Stimulated activated effector memory CD8-positive, alpha-beta T cell treated with anti-CD3 and anti-CD28 coated beads, Interleukin-12 subunit alpha, Interleukin-12 subunit beta, amount 100 ng/mL, for 72 hours (primary cell): ENCODE results near the gene INO80.
A peak's percentile ranks its signal among the peaks of the same experiment; 100 is the strongest.
"Not testable (repeated sequence)": the region's sequence is repeated elsewhere in the genome, so short reads cannot be mapped to it uniquely, and the experiment has no call there.

Experiments
- ATAC-seq: fragments of 150-1000 bp; cut with Tn5 transposase; 2 replicates; pipeline ENCODE4 v1.10.0; 2021
- DNase-seq, 2 donors: peaks; one replicate each; pipeline ENCODE4 v3.0.0; 2021 to 2022; ENCODE audit warnings: low spot score in 2 of 2
- H3K27ac Mint-ChIP-seq: one replicate; pipeline ENCODE4 v1.8.0; 2022; ENCODE audit warnings: mild to moderate bottlenecking, mixed read lengths
- H3K36me3 Mint-ChIP-seq: one replicate; pipeline ENCODE4 v1.8.0; 2022; ENCODE audit warnings: mild to moderate bottlenecking, mixed read lengths
- H3K4me1 Mint-ChIP-seq: one replicate; pipeline ENCODE4 v1.8.0; 2022; ENCODE audit warnings: mixed read lengths
- H3K4me3 Mint-ChIP-seq: one replicate; pipeline ENCODE4 v1.8.0; 2022; ENCODE audit warnings: mild to moderate bottlenecking, mixed read lengths
- H3K9me3 Mint-ChIP-seq: one replicate; pipeline ENCODE4 v1.8.0; 2022; ENCODE audit warnings: mixed read lengths

The INO80 gene

GRCh38 chr15:41116116-41116961 is at the start of gene INO80:
Gene INO80 (minus strand): TSS chr15:41116280. CDS start chr15:41096310, 19,970 bp downstream.
- peak; percentile 93 to 99 for DNase-seq
- Mint-ChIP-seq H3K4me3 (peak within 1 kb of the TSS; percentile 95), H3K9me3 (no peaks in the 10 kb centered on the region), H3K36me3 (peaks cover 41% of the 10 kb centered on the region), H3K27ac (peak within 1 kb of the TSS; percentile 100), H3K4me1 (peaks cover 23% of the 10 kb centered on the region)
- peak; percentile 89 for ATAC-seq

- no peak for ATAC-seq
- no peak for DNase-seq
- H3K4me3 Mint-ChIP-seq, result no peak overlapping the region
- H3K27ac Mint-ChIP-seq, result no peak overlapping the region
- no peaks in the 10 kb centered on the region for H3K9me3 Mint-ChIP-seq
- peaks cover 11% of the 10 kb centered on the region for H3K4me1 Mint-ChIP-seq
- no peaks in the 10 kb centered on the region for H3K36me3 Mint-ChIP-seq
Measured at GRCh38 chr15:41161736-41162135, 45.7 kb upstream of the INO80 start.

GRCh38 chr15:41161336-41161735 is 45.3 kb upstream of the INO80 start:
- no peak for ATAC-seq
- DNase-seq, result no peak
- no peaks in the 10 kb centered on the region for H3K36me3 Mint-ChIP-seq
- peaks cover 11% of the 10 kb centered on the region for H3K4me1 Mint-ChIP-seq
- no peak overlapping the region for H3K4me3 Mint-ChIP-seq
- H3K9me3 Mint-ChIP-seq, result no peaks in the 10 kb centered on the region
- no peak overlapping the region for H3K27ac Mint-ChIP-seq

- peaks cover 11% of the 10 kb centered on the region for H3K4me1 Mint-ChIP-seq
- no peaks in the 10 kb centered on the region for H3K36me3 Mint-ChIP-seq
- no peak overlapping the region for H3K27ac Mint-ChIP-seq
- H3K9me3 Mint-ChIP-seq, result no peaks in the 10 kb centered on the region
- no peak for DNase-seq
- no peak for ATAC-seq
- no peak overlapping the region for H3K4me3 Mint-ChIP-seq
Measured at GRCh38 chr15:41160639-41161315, 44.7 kb upstream of the INO80 start.

- Mint-ChIP-seq H3K36me3 (no peaks in the 10 kb centered on the region), H3K27ac (no peak overlapping the region), H3K4me3 (no peak overlapping the region), H3K4me1 (peaks cover 11% of the 10 kb centered on the region), H3K9me3 (no peaks in the 10 kb centered on the region)
- DNase-seq (no peak), ATAC-seq (no peak)
Measured at GRCh38 chr15:41154412-41154811, 38.3 kb upstream of the INO80 start.

GRCh38 chr15:41153733-41154132 is 37.7 kb upstream of the INO80 start:
- Mint-ChIP-seq H3K36me3 (no peaks in the 10 kb centered on the region), H3K9me3 (no peaks in the 10 kb centered on the region), H3K4me3 (no peak overlapping the region), H3K27ac (no peak overlapping the region), H3K4me1 (peaks cover 11% of the 10 kb centered on the region)
- no peak for DNase-seq
- ATAC-seq, result no peak

- peak overlapping the region; percentile 23 for H3K4me3 Mint-ChIP-seq
- ATAC-seq, result no peak
- H3K36me3 Mint-ChIP-seq, result no peaks in the 10 kb centered on the region
- H3K4me1 Mint-ChIP-seq, result peaks cover 11% of the 10 kb centered on the region
- no peak for DNase-seq
- H3K27ac Mint-ChIP-seq, result no peak overlapping the region
- no peaks in the 10 kb centered on the region for H3K9me3 Mint-ChIP-seq
Measured at GRCh38 chr15:41151451-41152005, 35.4 kb upstream of the INO80 start.

GRCh38 chr15:41150279-41150678 is 34.2 kb upstream of the INO80 start:
- Mint-ChIP-seq H3K36me3 (no peaks in the 10 kb centered on the region), H3K27ac (no peak overlapping the region), H3K4me1 (peaks cover 11% of the 10 kb centered on the region), H3K4me3 (no peak overlapping the region), H3K9me3 (no peaks in the 10 kb centered on the region)
- no peak for DNase-seq
- ATAC-seq, result no peak

GRCh38 chr15:41148065-41148464 is 32.0 kb upstream of the INO80 start:
- peaks cover 11% of the 10 kb centered on the region for H3K4me1 Mint-ChIP-seq
- H3K27ac Mint-ChIP-seq, result no peak overlapping the region
- H3K36me3 Mint-ChIP-seq, result no peaks in the 10 kb centered on the region
- DNase-seq (no peak), ATAC-seq (no peak)
- H3K4me3 Mint-ChIP-seq, result no peak overlapping the region
- no peaks in the 10 kb centered on the region for H3K9me3 Mint-ChIP-seq

- no peak for ATAC-seq
- no peak overlapping the region for H3K4me3 Mint-ChIP-seq
Measured at GRCh38 chr15:41139619-41140018, 23.5 kb upstream of the INO80 start.

GRCh38 chr15:41139112-41139511 is 23.0 kb upstream of the INO80 start:
- DNase-seq, H3K4me3 Mint-ChIP-seq, H3K36me3 Mint-ChIP-seq, ATAC-seq, H3K9me3 Mint-ChIP-seq, H3K4me1 Mint-ChIP-seq, H3K27ac Mint-ChIP-seq: not testable (repeated sequence)

More at GRCh38 chr15:41139619-41140018, 23.5 kb upstream of the INO80 start:
- no peaks in the 10 kb centered on the region for H3K36me3 Mint-ChIP-seq
- H3K4me1 Mint-ChIP-seq, result no peaks in the 10 kb centered on the region
- H3K9me3 Mint-ChIP-seq, result no peaks in the 10 kb centered on the region
- DNase-seq, result no peak
- H3K27ac Mint-ChIP-seq, result no peak overlapping the region

GRCh38 chr15:41135580-41135979 is 19.5 kb upstream of the INO80 start:
- not testable (repeated sequence) for H3K27ac Mint-ChIP-seq, ATAC-seq, H3K36me3 Mint-ChIP-seq, H3K9me3 Mint-ChIP-seq, H3K4me1 Mint-ChIP-seq, DNase-seq, H3K4me3 Mint-ChIP-seq

- no peaks in the 10 kb centered on the region for H3K36me3 Mint-ChIP-seq
- no peak overlapping the region for H3K4me3 Mint-ChIP-seq
- no peak overlapping the region for H3K27ac Mint-ChIP-seq
Measured at GRCh38 chr15:41133454-41133853, 17.4 kb upstream of the INO80 start.

GRCh38 chr15:41132094-41132493 is 16.0 kb upstream of the INO80 start:
- not testable (repeated sequence) for H3K36me3 Mint-ChIP-seq, H3K27ac Mint-ChIP-seq, H3K4me3 Mint-ChIP-seq, H3K9me3 Mint-ChIP-seq, DNase-seq, H3K4me1 Mint-ChIP-seq
- peak; percentile 34 for ATAC-seq

More at GRCh38 chr15:41133454-41133853, 17.4 kb upstream of the INO80 start:
- DNase-seq (no peak), ATAC-seq (no peak)
- Mint-ChIP-seq H3K9me3 (no peaks in the 10 kb centered on the region), H3K4me1 (peaks cover 8% of the 10 kb centered on the region)

GRCh38 chr15:41128174-41128902 is 12.3 kb upstream of the INO80 start:
- no peak overlapping the region for H3K27ac Mint-ChIP-seq
- peaks cover 15% of the 10 kb centered on the region for H3K4me1 Mint-ChIP-seq

More at GRCh38 chr15:41128174-41128902, 12.3 kb upstream of the INO80 start:
- no peak overlapping the region for H3K4me3 Mint-ChIP-seq
- no peaks in the 10 kb centered on the region for H3K9me3 Mint-ChIP-seq
- no peak for DNase-seq
- no peak for ATAC-seq
- H3K36me3 Mint-ChIP-seq, result no peaks in the 10 kb centered on the region
